Measurements from ENCODE around the gene REEP2. TPM values are rescaled to one million over a fixed set of nuclear protein-coding genes. Genes with fewer than 3 reads are reported as not detected.

REEP2 gene
- total RNA-seq, 1 experiment from 2014 or later, result 49.0 TPM

GRCh38 chr5:138460032-138460693 is 21.3 kb downstream of the REEP2 start:
- Histone ChIP-seq H3T11ph (ENCODE audit: low read length) (no peak overlapping the region), H3K56ac (ENCODE audit: insufficient read length, low read depth, low read length) (no peak overlapping the region), H4K5ac (ENCODE audit: insufficient read length, low read depth, low read length) (no peak overlapping the region), H3K4ac (ENCODE audit: low read depth, low read length) (no peak overlapping the region), H3K27me3 (ENCODE audit: insufficient read depth, low read length) (no peaks in the 10 kb centered on the region), H2AK5ac (ENCODE audit: insufficient read length, low read length) (no peak overlapping the region), H2BK5ac (ENCODE audit: insufficient read length, low read length) (no peak overlapping the region), H2AFZ (ENCODE audit: low read length) (no peak overlapping the region), H3K9me3 (ENCODE audit: control insufficient read depth, low read depth, low read length) (no peaks in the 10 kb centered on the region), H2BK12ac (ENCODE audit: insufficient read length, low read depth, low read length) (no peak overlapping the region), H3K18ac (ENCODE audit: insufficient read length, low read depth, low read length) (no peak overlapping the region), H3K9ac (ENCODE audit: extremely low read depth, insufficient read length, low read length) (no peak overlapping the region), H3K79me2 (ENCODE audit: insufficient read depth, low read length) (no peaks in the 10 kb centered on the region), H3K14ac (ENCODE audit: insufficient read depth, low read length) (no peak overlapping the region), H3K4me2 (ENCODE audit: insufficient read depth, insufficient read length, low read length) (no peak overlapping the region), H2BK15ac (ENCODE audit: low read depth, low read length) (no peak overlapping the region), H4K20me1 (ENCODE audit: control insufficient read depth, insufficient read depth, insufficient read length) (no peaks in the 10 kb centered on the region), H3K79me1 (ENCODE audit: insufficient read depth, low read depth, low read length, poor library complexity, severe bottlenecking) (no peaks in the 10 kb centered on the region), H3K23ac (ENCODE audit: insufficient read length, low read depth, low read length) (no peak overlapping the region), H2BK20ac (ENCODE audit: low read depth, low read length, poor library complexity, severe bottlenecking) (no peak overlapping the region), H4K8ac (replicated peaks; ENCODE audit: insufficient read length, low read depth, low read length) (no peak overlapping the region), H3K27ac (ENCODE audit: insufficient read length, low read depth, low read length) (no peak overlapping the region), H2BK120ac (ENCODE audit: low read depth, low read length, poor library complexity, severe bottlenecking) (no peak overlapping the region), H3K4me1 (ENCODE audit: insufficient read depth, low read length) (no peaks in the 10 kb centered on the region; the same call in 1 of the 2 replicates), H3K23me2 (ENCODE audit: insufficient read length, low read depth, low read length, poor library complexity, severe bottlenecking) (peaks cover 10% of the 10 kb centered on the region), H4K91ac (ENCODE audit: insufficient read length, low read depth, low read length) (no peak overlapping the region)
- no peak for TF ChIP-seq CTCF (conservative IDR thresholded peaks at IDR 0.05)
- no peak overlapping the region for H3K4me3 Mint-ChIP-seq
- H3K36me3 Mint-ChIP-seq (ENCODE audit: insufficient read depth in 1 of 3, low read depth in 3 of 3), result no peaks in the 10 kb centered on the region
- no CpG with 5 or more reads among the region's 4 CpGs for WGBS (ENCODE audit: extremely low coverage, insufficient read length, low lambda C conversion rate)
- DNase-seq, result no peak
- H3K27me3 Mint-ChIP-seq (ENCODE audit: low read depth), result no peaks in the 10 kb centered on the region
- no peaks in the 10 kb centered on the region; a peak in 1 of 5 replicates for H3K9me3 Mint-ChIP-seq
- H3K27ac Mint-ChIP-seq, result no peak overlapping the region
- H3K4me1 Mint-ChIP-seq, result peaks cover 26 to 31% of the 10 kb centered on the region in 2 experiments

All from H9 (cell line).